H1 (cell line): ENCODE measurements around the gene IPO13. TPM values are rescaled to one million over a fixed set of nuclear protein-coding genes. Genes with fewer than 3 reads are reported as not detected.

ENCODE experiments used
- BRCA1 ChIP-seq: IDR thresholded peaks from 2 replicates; pipeline ENCODE4 v1.6.1; 2012; ENCODE audit warnings: low read depth, low read length, improper control_type of control experiment
- EGR1 ChIP-seq: IDR thresholded peaks from 2 replicates; pipeline ENCODE4 v1.6.1; 2011; ENCODE audit warnings: low read depth, low read length, borderline replicate concordance
- GABPA ChIP-seq: IDR thresholded peaks from 2 replicates; pipeline ENCODE4 v1.6.1; 2011; ENCODE audit warnings: mild to moderate bottlenecking, low read length, moderate library complexity, borderline replicate concordance; ENCODE audit not compliant: insufficient read depth
- HDAC6 ChIP-seq: IDR thresholded peaks from one replicate; pipeline ENCODE4 v1.7.1; 2012; ENCODE audit warnings: low read depth, mild to moderate bottlenecking, inconsistent platforms, low read length, moderate library complexity
- KDM5A ChIP-seq: fragments of 200-600 bp; IDR thresholded peaks from 2 replicates; pipeline ENCODE4 v1.7.1; 2012; ENCODE audit warnings: mild to moderate bottlenecking, low read length, inconsistent platforms, mixed read lengths
- NRF1 ChIP-seq: IDR thresholded peaks from 2 replicates; pipeline ENCODE4 v1.6.1; 2011; ENCODE audit warnings: mild to moderate bottlenecking, low read depth, low read length, improper control_type of control experiment
- PHF8 ChIP-seq: fragments of 200-600 bp; sonication (generic); conservative IDR thresholded peaks from 2 replicates; pipeline ENCODE4 v1.7.1; 2012; ENCODE audit warnings: low read depth, mild to moderate bottlenecking, inconsistent platforms, low read length, moderate library complexity
- POLR2A ChIP-seq, 2 experiments: IDR thresholded peaks; 1 replicate in 1 of 2; 2 replicates in 1 of 2; pipeline ENCODE4 v1.6.1; 2011; ENCODE audit warnings: low read depth in 2 of 2, low read length in 2 of 2, mild to moderate bottlenecking in 2 of 2; ENCODE audit errors: control extremely low read depth in 1 of 2
- SIN3A ChIP-seq, 2 experiments: IDR thresholded peaks in 1 of 2; conservative IDR thresholded peaks in 1 of 2; 2 replicates each; pipeline ENCODE4 v1.6.1; 2011 to 2012; ENCODE audit warnings: low read length in 2 of 2, improper control_type of control experiment in 1 of 2, low read depth in 1 of 2, mild to moderate bottlenecking in 1 of 2
- SIX5 ChIP-seq: IDR thresholded peaks from 2 replicates; pipeline ENCODE4 v1.6.1; 2011; ENCODE audit warnings: mild to moderate bottlenecking, low read depth, low read length
- TAF1 ChIP-seq: IDR thresholded peaks from 2 replicates; pipeline ENCODE4 v1.6.1; 2011; ENCODE audit warnings: mild to moderate bottlenecking, low read depth, low read length
- TBP ChIP-seq: IDR thresholded peaks from 2 replicates; pipeline ENCODE4 v1.6.1; 2011; ENCODE audit warnings: low read depth, low read length, improper control_type of control experiment
- polyA plus RNA-seq, 7 experiments: library from polyadenylated mRNA; depleted of rRNA in 3 of 7; stranded (reverse) in 5 of 7; unstranded in 2 of 7; fragments of >200 nt in 5 of 7; fragments of 200-250 nt in 2 of 7; gene quantifications; 1 replicate in 5 of 7; 2 replicates in 1 of 7; 4 replicates in 1 of 7; pipeline versions ENCODE4 v1.2.1 to v1.2.3, GENCODE V29; 2011 to 2013; ENCODE audit warnings: missing spikeins in 2 of 7, mixed read lengths in 2 of 7
- total RNA-seq: library from RNA; stranded (reverse); fragmentation: NEBNext Ultra II Directional; extraction: Animal tissue kit (Norgen Biotek cat#: 25700); gene quantifications from 2 replicates; pipeline ENCODE4 v1.2.1, GENCODE V29; 2021
- TF ChIP-seq, protein P1 (sequence below): fragments of 300-600 bp; sonication (generic); IDR thresholded peaks from 2 replicates; pipeline ENCODE4 v1.7.1; 2012; ENCODE audit warnings: low read length, moderate library complexity, mild to moderate bottlenecking, inconsistent platforms; ENCODE audit not compliant: insufficient replicate concordance

IPO13 gene
- total and polyA plus RNA-seq, 2 of the 8 experiments (the other 6 are each of a cell fraction or from before 2014, with no cell fraction given): 23.0 to 27.0 TPM

GRCh38 chr1:43954036-43954435 is 7.3 kb downstream of the IPO13 start (continued):
- TF ChIP-seq, protein P1, sequence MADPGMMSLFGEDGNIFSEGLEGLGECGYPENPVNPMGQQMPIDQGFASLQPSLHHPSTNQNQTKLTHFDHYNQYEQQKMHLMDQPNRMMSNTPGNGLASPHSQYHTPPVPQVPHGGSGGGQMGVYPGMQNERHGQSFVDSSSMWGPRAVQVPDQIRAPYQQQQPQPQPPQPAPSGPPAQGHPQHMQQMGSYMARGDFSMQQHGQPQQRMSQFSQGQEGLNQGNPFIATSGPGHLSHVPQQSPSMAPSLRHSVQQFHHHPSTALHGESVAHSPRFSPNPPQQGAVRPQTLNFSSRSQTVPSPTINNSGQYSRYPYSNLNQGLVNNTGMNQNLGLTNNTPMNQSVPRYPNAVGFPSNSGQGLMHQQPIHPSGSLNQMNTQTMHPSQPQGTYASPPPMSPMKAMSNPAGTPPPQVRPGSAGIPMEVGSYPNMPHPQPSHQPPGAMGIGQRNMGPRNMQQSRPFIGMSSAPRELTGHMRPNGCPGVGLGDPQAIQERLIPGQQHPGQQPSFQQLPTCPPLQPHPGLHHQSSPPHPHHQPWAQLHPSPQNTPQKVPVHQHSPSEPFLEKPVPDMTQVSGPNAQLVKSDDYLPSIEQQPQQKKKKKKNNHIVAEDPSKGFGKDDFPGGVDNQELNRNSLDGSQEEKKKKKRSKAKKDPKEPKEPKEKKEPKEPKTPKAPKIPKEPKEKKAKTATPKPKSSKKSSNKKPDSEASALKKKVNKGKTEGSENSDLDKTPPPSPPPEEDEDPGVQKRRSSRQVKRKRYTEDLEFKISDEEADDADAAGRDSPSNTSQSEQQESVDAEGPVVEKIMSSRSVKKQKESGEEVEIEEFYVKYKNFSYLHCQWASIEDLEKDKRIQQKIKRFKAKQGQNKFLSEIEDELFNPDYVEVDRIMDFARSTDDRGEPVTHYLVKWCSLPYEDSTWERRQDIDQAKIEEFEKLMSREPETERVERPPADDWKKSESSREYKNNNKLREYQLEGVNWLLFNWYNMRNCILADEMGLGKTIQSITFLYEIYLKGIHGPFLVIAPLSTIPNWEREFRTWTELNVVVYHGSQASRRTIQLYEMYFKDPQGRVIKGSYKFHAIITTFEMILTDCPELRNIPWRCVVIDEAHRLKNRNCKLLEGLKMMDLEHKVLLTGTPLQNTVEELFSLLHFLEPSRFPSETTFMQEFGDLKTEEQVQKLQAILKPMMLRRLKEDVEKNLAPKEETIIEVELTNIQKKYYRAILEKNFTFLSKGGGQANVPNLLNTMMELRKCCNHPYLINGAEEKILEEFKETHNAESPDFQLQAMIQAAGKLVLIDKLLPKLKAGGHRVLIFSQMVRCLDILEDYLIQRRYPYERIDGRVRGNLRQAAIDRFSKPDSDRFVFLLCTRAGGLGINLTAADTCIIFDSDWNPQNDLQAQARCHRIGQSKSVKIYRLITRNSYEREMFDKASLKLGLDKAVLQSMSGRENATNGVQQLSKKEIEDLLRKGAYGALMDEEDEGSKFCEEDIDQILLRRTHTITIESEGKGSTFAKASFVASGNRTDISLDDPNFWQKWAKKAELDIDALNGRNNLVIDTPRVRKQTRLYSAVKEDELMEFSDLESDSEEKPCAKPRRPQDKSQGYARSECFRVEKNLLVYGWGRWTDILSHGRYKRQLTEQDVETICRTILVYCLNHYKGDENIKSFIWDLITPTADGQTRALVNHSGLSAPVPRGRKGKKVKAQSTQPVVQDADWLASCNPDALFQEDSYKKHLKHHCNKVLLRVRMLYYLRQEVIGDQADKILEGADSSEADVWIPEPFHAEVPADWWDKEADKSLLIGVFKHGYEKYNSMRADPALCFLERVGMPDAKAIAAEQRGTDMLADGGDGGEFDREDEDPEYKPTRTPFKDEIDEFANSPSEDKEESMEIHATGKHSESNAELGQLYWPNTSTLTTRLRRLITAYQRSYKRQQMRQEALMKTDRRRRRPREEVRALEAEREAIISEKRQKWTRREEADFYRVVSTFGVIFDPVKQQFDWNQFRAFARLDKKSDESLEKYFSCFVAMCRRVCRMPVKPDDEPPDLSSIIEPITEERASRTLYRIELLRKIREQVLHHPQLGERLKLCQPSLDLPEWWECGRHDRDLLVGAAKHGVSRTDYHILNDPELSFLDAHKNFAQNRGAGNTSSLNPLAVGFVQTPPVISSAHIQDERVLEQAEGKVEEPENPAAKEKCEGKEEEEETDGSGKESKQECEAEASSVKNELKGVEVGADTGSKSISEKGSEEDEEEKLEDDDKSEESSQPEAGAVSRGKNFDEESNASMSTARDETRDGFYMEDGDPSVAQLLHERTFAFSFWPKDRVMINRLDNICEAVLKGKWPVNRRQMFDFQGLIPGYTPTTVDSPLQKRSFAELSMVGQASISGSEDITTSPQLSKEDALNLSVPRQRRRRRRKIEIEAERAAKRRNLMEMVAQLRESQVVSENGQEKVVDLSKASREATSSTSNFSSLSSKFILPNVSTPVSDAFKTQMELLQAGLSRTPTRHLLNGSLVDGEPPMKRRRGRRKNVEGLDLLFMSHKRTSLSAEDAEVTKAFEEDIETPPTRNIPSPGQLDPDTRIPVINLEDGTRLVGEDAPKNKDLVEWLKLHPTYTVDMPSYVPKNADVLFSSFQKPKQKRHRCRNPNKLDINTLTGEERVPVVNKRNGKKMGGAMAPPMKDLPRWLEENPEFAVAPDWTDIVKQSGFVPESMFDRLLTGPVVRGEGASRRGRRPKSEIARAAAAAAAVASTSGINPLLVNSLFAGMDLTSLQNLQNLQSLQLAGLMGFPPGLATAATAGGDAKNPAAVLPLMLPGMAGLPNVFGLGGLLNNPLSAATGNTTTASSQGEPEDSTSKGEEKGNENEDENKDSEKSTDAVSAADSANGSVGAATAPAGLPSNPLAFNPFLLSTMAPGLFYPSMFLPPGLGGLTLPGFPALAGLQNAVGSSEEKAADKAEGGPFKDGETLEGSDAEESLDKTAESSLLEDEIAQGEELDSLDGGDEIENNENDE: no peak
- TF ChIP-seq HDAC6 (no peak), POLR2A (IDR thresholded peaks at IDR 0.05; ENCODE audit: control extremely low read depth in 1 of 2, low read depth in 2 of 2, low read length in 2 of 2) (no peak), PHF8 (no peak), BRCA1 (no peak), SIN3A (conservative IDR thresholded peaks at IDR 0.05 in 1 of 2, IDR thresholded peaks at IDR 0.05 in 1 of 2; ENCODE audit: low read depth in 1 of 2, low read length in 2 of 2) (no peak), GABPA (no peak), TBP (no peak), EGR1 (no peak), SIX5 (no peak), KDM5A (no peak), NRF1 (no peak), TAF1 (no peak)
